KBM-7 (cell line): ENCODE data around the gene BRS3.
A peak's percentile ranks its signal among the peaks of the same experiment; 100 is the strongest.

ENCODE experiments used
- DNase-seq: peaks from one replicate; pipeline ENCODE4 v3.0.0-alpha.2; 2015
- in situ Hi-C: fragments of 300-500 bp; cut with MboI; formaldehyde crosslinking; loops from 2 replicates; pipeline ENCODE4 v1.14.3; 2020; ENCODE audit warnings: low sequenced_read_pairs, low pct_unique_long_range_greater_than_20kb, mixed read lengths

BRS3 gene

DNA sequence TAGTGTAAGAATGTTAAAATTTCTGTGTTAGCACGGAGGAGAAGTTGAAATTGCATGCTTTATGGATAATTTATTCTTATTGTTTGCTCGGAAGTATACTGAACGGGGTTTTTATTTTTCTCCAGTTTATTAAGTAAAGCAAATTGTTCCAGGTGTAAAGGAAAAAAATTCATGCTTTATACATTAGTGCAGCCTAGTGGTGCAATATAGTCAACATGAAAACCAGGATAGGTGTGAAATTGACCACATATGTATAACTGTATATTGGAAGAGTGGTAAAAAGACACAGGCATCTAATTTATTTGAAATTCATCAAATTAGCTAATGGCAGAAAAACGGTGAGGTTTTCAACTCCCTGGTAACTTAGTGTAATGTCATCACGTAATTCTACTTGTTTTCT, 959 bp downstream of the BRS3 start:
- in situ Hi-C loops, result no loop called here
- no peak for DNase-seq

GRCh38 chrX:136491832-136492231, 4.1 kb downstream of the BRS3 start:
- no peak for DNase-seq
- in situ Hi-C loops, result no loop called here

DNA sequence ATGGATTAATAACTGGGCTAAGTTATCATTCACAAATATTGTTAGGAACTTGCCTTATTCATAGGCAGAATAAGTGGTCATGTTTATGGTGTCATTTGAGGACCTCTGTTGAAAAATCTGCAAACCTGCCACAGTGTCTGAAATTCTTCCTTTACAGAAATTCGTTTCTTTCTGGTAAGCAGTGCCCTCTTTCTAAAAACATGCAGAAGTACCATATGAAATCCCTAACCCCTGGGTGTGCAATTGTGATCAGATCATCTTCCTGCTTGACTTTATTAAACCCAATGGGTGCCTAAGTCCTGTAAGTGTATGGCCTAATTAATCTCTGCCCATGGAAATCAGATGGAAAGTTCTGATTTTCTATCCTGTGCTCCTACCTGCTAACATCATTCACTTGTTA, 5.3 kb downstream of the BRS3 start:
- in situ Hi-C loops, result no loop called here
- DNase-seq, result no peak

DNA sequence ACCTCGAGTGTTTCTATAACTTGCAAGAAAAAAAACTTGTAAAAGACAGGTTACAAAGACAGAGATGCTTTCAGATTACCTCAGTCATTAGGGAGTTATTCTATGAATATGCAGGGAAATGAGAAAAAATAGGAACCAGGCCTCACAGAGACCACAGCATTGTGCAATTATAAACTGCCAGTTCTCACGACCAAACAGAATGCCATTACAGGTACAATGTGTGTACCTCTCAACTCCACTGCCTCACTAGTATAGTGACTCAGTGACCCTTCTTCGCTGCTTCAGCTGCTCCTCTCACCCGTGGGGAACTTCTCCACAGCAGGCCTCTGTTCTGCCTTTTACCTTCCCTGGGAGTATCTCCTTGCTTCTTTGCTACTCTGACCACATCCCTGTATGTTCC, 7.3 kb downstream of the BRS3 start:
- in situ Hi-C loops, result no loop called here
- peak; percentile 71 for DNase-seq

DNA sequence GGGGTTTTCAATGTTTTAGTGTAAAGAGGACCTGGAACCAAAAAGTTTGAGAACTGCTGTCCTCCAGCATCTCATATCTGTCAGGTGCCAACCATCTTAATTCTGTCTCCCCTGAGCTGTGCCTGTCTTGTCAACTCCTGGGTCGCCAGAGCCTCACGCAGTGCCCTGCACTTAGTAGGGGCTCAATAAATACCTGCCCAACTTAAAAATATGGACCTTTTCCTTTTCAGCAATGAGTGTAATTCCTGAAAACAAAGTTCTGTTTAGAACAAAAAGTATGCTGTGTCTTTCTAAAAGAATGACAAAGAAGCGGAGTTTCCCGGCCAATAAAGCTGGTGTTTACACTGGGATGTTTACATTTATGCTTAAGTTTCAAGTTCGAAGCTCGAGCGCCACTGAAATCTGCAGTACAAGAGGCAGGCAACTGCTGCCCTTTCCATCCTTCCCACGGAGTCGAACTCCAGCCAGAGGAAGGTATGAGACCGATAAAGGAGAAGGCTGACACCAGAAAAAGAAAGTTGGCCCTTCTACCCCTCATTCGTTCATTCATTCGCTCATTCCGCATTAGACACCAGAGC, 8.5 kb downstream of the BRS3 start:
- DNase-seq, result no peak
- in situ Hi-C loops, result no loop called here

DNA sequence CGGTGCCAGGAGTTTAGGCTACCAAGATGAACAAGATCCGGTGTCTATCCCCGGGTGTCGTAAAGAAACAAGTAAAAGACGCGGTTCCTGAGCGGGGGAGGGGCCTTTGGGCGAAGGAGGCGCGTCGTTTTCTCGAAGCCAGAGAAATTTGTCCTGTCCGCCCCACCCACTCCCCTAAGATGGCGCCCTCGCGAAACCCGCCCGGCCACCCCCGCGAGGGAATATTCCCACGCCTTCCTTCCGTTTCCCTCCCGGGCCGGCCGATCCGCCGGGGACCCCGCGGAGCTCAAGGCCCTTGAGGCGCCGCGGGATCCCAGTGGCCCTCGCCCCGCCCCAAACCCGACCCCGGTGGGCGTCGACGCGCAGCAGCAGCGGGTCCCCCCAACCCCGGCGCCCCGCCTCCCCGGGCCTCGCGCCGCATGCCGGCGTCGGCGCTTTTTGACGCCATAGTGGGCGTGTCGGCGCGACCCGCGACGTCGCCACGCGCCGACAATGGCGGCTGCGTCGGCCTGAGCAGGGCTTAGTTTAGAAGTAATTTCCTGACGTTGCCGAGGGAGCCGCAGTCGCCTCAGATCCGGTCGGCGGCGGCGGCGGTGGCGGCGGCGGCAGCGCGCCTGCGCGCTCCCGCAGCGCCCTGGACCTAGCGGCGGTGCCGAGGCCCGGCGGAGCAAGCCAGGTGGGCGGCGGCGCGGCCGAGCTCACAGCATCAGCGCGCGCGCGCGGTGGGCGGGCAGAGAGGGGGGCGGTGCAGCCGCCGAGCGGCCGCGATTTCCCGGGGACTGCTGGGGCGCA, 9.2 kb downstream of the BRS3 start:
- in situ Hi-C loops, result no loop called here
- DNase-seq, result peak; percentile 94

DNA sequence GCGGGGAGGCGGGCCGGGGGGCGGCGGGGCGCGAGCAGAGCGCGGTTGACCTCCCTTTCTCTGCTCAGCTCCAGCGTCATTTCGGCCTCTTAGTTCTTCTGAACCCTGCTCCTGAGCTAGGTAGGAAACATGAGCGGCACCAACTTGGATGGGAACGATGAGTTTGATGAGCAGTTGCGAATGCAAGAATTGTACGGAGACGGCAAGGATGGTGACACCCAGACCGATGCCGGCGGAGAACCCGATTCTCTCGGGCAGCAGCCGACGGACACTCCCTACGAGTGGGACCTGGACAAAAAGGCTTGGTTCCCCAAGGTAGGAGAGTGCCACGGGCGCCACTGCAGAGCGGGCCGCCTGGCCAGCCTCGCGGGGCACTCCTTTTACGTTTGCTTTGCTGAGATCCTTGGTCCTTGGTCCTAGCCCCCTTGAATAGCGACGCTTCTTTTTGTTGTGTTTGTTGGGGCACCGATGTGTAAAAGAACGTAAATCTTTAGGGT, 9.9 kb downstream of the BRS3 start, which contains the start of gene HTATSF1:
Gene HTATSF1 (plus strand): TSS at position 37 of the 497 bp plus-strand sequence. CDS start 93 bp downstream, at position 130.
- peak; percentile 59 for DNase-seq
- in situ Hi-C loops, result no loop called here

DNA sequence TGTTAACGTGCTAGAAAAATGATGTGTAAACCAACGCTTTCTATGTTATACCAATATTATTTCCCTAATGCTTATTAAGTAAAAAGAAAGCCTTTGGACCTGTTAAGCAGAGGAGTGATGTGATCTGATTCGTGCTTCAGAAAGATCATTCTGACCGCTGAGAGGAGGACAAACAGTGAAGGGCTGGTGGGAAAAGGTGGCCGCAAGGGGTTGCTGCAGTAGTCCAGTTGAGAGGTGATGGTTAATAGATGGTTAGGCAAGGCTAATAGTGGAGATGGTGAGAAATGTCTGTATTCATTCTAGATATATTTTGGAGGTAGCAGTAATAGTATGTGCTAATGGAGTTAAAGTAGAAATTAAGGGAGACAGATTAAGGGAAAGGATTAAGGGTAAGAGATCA, 31.3 kb downstream of the BRS3 start:
- in situ Hi-C loops, result no loop called here
- no peak for DNase-seq

GRCh38 chrX:136523770-136524169, 36.0 kb downstream of the BRS3 start:
- DNase-seq, result no peak
- in situ Hi-C loops, result no loop called here

DNA sequence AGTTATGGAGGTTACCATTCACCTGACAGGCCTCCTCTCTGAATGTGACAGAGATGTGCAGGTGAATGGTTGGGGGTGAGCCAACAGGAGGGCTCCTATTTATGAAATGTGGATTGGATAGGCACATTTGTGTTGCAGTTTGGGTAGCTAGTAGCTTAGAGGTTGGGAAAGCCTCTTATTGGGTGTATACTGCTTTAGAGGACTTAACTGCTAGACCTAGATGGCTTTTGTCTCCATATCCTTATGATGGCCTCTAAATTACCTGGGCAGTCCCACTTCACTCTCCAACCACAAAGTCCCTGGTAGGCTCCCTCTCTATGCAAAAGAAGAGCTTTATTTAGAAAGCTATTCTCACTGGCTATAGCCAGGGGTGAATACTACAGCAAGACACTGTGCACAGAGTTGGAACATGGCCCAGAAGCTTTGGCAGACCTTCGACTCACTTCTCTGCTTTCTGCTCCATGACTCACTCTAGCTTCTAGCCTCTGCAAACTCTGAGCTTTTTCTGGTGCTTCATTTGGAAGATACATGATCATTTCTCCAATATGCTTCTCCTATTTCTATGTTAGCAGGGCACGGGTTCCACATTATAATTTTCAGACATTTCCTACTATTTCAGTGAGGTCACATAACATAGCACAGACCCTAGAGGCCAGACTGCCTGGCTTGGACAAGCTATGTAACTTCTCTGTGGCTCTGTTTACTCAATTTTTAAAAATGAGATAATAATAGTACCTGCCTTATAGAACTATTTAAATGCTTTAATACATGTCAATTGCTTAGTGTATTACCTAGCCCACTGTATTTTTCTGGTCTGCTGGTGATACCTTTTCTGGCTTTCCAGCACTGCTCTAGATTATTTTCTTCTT, 38.2 kb downstream of the BRS3 start:
- in situ Hi-C loops, result no loop called here
- no peak for DNase-seq

DNA sequence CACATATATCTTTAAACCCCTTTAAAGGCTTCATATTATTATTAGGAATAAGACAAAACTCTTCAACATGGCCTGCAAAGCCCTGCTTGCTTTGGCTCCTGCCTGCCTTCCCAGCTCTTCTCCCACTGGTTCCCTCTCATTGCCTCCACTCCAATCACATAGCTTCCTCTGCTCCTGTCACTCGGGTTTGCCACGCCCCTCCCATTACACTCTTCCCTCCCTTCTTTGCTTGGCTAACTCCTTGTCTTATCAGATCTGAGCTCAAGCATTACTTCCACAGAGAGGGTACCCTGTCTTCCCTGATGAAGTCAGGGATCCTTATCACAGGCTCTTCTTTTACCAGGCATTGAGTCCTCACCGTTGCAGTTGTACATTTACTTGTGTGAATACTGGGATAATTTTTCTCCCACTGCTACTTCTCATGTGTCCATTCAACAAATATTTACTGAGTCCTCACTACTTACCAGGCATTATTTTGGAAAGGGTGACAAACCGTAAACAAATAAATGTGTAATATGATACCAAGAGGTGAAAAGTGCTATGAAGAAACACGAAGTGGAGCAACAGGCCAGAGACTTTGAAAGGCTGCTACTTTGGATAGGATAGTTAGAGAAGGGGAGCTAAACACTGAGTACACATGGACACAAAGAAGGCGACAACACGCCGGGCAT, 41.0 kb downstream of the BRS3 start:
- DNase-seq, result peak; percentile 20
- in situ Hi-C loops, result no loop called here

- in situ Hi-C loops, result no loop called here
These were observed 42.0 kb downstream of the BRS3 start for GRCh38 chrX:136529795-136530194.

GRCh38 chrX:136531951-136532350, 44.2 kb downstream of the BRS3 start, which contains the start of gene VGLL1:
VGLL1 (plus strand) TSS chrX:136532215; CDS start chrX:136536021, 3,806 bp downstream.
- in situ Hi-C loops, result no loop called here
- DNase-seq, result no peak

More at GRCh38 chrX:136529795-136530194, 42.0 kb downstream of the BRS3 start:
- DNase-seq, result no peak

DNA sequence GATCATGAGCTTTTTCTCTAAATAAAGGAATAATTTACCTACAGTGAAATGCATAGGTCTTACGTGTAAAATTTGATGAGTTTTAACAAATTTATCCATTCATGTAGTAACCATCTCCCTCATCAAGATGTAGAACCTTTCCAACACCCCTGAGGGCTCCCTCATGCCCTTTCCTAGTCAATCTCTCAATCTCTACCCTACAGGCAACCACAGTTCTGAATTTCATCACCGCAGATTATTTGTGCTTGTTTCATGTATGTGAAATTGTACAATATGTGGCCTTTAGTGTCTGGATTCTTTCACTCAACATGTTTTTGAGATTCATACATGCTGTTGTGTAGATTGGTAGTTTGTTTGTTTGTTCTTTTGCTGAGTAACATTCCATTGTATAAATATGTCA, 46.4 kb downstream of the BRS3 start:
- in situ Hi-C loops, result no loop called here
- no peak for DNase-seq

DNA sequence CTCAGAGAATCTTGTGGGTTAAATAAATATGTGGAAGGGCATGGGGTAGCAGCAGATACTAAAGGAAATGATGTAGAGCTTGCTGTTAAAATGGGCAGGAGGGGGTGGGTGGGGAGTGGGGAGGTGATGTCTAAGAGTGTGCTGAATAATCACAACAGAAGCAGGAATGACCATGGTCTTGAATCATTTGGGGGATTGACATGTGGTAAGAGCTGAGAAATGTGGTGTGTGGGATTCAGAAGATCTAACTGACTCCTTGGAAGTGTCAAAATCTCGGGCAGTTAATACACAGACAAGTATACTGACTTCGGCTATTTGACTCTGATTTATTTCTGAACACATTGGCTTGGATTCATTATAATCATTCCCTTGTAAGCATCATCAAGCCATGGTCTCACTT, 51.1 kb downstream of the BRS3 start:
- in situ Hi-C loops, result no loop called here
- DNase-seq, result no peak

GRCh38 chrX:136540226-136540625, 52.5 kb downstream of the BRS3 start:
- no peak for DNase-seq
- in situ Hi-C loops, result no loop called here

DNA sequence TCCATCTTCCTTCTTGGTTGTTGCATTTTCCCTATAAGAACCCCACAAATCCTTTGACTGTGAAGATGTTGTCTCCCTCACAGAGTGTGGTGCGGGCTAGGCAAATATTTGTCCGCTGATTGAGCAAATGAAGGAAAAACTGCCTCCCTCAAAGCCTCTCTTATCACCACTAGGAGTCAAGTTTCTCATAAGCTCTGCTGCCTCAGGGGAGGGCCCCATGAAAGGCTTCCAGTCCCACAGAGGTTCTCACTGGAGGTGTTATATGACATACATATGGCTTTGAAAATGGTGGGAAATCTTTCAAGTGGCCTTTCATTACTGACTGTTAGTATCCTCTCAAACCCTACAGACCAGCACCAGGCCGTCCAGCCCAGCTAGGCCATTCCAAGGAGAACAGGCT, 53.5 kb downstream of the BRS3 start:
- in situ Hi-C loops, result no loop called here
- DNase-seq, result no peak

- no peak for DNase-seq
These were observed 54.5 kb downstream of the BRS3 start for GRCh38 chrX:136542281-136542680.

More at GRCh38 chrX:136542281-136542680, 54.5 kb downstream of the BRS3 start:
- in situ Hi-C loops, result no loop called here
